H9 (cell line): Measurements from ENCODE around the gene PERM1. TPM values are rescaled to one million over a fixed set of nuclear protein-coding genes. Genes with fewer than 3 reads are reported as not detected.

Source experiments
- DNase-seq: peaks from one replicate; pipeline ENCODE4 v3.0.0-alpha.2; 2017
- H2AFZ ChIP-seq: one replicate; pipeline ENCODE4 v1.6.1; 2013; ENCODE audit warnings: mild to moderate bottlenecking, low read length, control low read depth, moderate library complexity
- H2AK5ac ChIP-seq: 2 replicates; pipeline ENCODE4 v1.6.1; 2013; ENCODE audit warnings: low read length, control low read depth, mixed read lengths; ENCODE audit not compliant: insufficient read length
- H2BK120ac ChIP-seq: one replicate; pipeline ENCODE4 v1.6.1; 2013; ENCODE audit warnings: low read depth, mild to moderate bottlenecking, low read length, control low read depth, inconsistent platforms; ENCODE audit not compliant: poor library complexity, severe bottlenecking
- H2BK12ac ChIP-seq: 2 replicates; pipeline ENCODE4 v1.6.1; 2013; ENCODE audit warnings: low read length, control low read depth, mixed read lengths, low read depth; ENCODE audit not compliant: insufficient read length
- H2BK15ac ChIP-seq: 2 replicates; pipeline ENCODE4 v1.6.1; 2013; ENCODE audit warnings: low read depth, low read length, control low read depth
- H2BK20ac ChIP-seq: one replicate; pipeline ENCODE4 v1.6.1; 2013; ENCODE audit warnings: low read depth, mild to moderate bottlenecking, low read length, control low read depth, inconsistent platforms; ENCODE audit not compliant: poor library complexity, severe bottlenecking
- H2BK5ac ChIP-seq: 2 replicates; pipeline ENCODE4 v1.6.1; 2013; ENCODE audit warnings: low read length, control low read depth, mixed read lengths; ENCODE audit not compliant: insufficient read length
- H3K14ac ChIP-seq: 2 replicates; pipeline ENCODE4 v1.6.1; 2013; ENCODE audit warnings: low read length, control low read depth; ENCODE audit not compliant: insufficient read depth
- H3K18ac ChIP-seq: 2 replicates; pipeline ENCODE4 v1.6.1; 2013; ENCODE audit warnings: low read depth, mild to moderate bottlenecking, mixed read lengths, low read length, control low read depth; ENCODE audit not compliant: insufficient read length
- H3K23ac ChIP-seq: 2 replicates; pipeline ENCODE4 v1.6.1; 2013; ENCODE audit warnings: low read length, control low read depth, mixed read lengths, low read depth; ENCODE audit not compliant: insufficient read length
- H3K23me2 ChIP-seq: 2 replicates; pipeline ENCODE4 v1.6.1; 2013; ENCODE audit warnings: low read depth, mild to moderate bottlenecking, mixed read lengths, low read length, control low read depth; ENCODE audit not compliant: insufficient read length, poor library complexity, severe bottlenecking
- H3K27ac ChIP-seq: 2 replicates; pipeline ENCODE4 v1.5.1; 2013; ENCODE audit warnings: low read length, control low read depth, mixed read lengths, low read depth; ENCODE audit not compliant: insufficient read length
- H3K27me3 ChIP-seq: 2 replicates; pipeline ENCODE4 v1.6.1; 2013; ENCODE audit warnings: low read length, control low read depth, inconsistent platforms; ENCODE audit not compliant: insufficient read depth
- H3K4ac ChIP-seq: 2 replicates; pipeline ENCODE4 v1.6.1; 2013; ENCODE audit warnings: low read depth, mild to moderate bottlenecking, control low read depth, inconsistent platforms, low read length, moderate library complexity
- H3K4me1 ChIP-seq: 2 replicates; pipeline ENCODE4 v1.6.1; 2013; ENCODE audit warnings: low read length, control low read depth, inconsistent platforms; ENCODE audit not compliant: insufficient read depth
- H3K4me2 ChIP-seq: 2 replicates; pipeline ENCODE4 v1.6.1; 2013; ENCODE audit warnings: low read length, control low read depth, mixed read lengths; ENCODE audit not compliant: insufficient read length, insufficient read depth
- H3K56ac ChIP-seq: 2 replicates; pipeline ENCODE4 v1.6.1; 2013; ENCODE audit warnings: low read depth, mild to moderate bottlenecking, mixed read lengths, low read length, control low read depth; ENCODE audit not compliant: insufficient read length
- H3K79me1 ChIP-seq: 2 replicates; pipeline ENCODE4 v1.6.1; 2013; ENCODE audit warnings: low read depth, mild to moderate bottlenecking, moderate library complexity, low read length, control low read depth, inconsistent platforms; ENCODE audit not compliant: insufficient read depth, poor library complexity, severe bottlenecking
- H3K79me2 ChIP-seq: 2 replicates; pipeline ENCODE4 v1.6.1; 2013; ENCODE audit warnings: low read length, control low read depth, inconsistent platforms; ENCODE audit not compliant: insufficient read depth
- H3K9ac ChIP-seq: 2 replicates; pipeline ENCODE4 v1.6.1; 2013; ENCODE audit warnings: low read length, control low read depth, mixed read lengths; ENCODE audit not compliant: insufficient read length; ENCODE audit errors: extremely low read depth
- H3K9me3 ChIP-seq: one replicate; pipeline ENCODE4 v1.6.1; 2013; ENCODE audit warnings: low read depth, low read length, inconsistent platforms; ENCODE audit not compliant: control insufficient read depth
- H3T11ph ChIP-seq: one replicate; pipeline ENCODE4 v1.6.1; 2013; ENCODE audit warnings: mild to moderate bottlenecking, low read length, control low read depth, inconsistent platforms
- H4K20me1 ChIP-seq: one replicate; pipeline ENCODE4 v1.6.1; 2013; ENCODE audit not compliant: control insufficient read depth, insufficient read length, insufficient read depth
- H4K5ac ChIP-seq: 2 replicates; pipeline ENCODE4 v1.6.1; 2013; ENCODE audit warnings: low read depth, mild to moderate bottlenecking, mixed read lengths, low read length, control low read depth; ENCODE audit not compliant: insufficient read length
- H4K8ac ChIP-seq: replicated peaks from 2 replicates; pipeline ENCODE4 v1.6.1; 2013; ENCODE audit warnings: low read length, control low read depth, mixed read lengths, low read depth; ENCODE audit not compliant: insufficient read length
- H4K91ac ChIP-seq: 2 replicates; pipeline ENCODE4 v1.6.1; 2013; ENCODE audit warnings: low read depth, mild to moderate bottlenecking, moderate library complexity, mixed read lengths, low read length, control low read depth; ENCODE audit not compliant: insufficient read length
- H3K27ac Mint-ChIP-seq, 3 experiments: 2 replicates in 2 of 3; 3 replicates in 1 of 3; pipeline ENCODE4 v1.8.0; 2020 to 2021; ENCODE audit warnings: mixed read lengths in 3 of 3, mild to moderate bottlenecking in 1 of 3, moderate library complexity in 1 of 3
- H3K27me3 Mint-ChIP-seq: 2 replicates; pipeline ENCODE4 v1.8.0; 2021; ENCODE audit warnings: low read depth, mild to moderate bottlenecking, moderate library complexity, mixed read lengths
- H3K36me3 Mint-ChIP-seq, 3 experiments: 2 replicates in 2 of 3; 3 replicates in 1 of 3; pipeline ENCODE4 v1.8.0; 2020 to 2021; ENCODE audit warnings: low read depth in 3 of 3, mixed read lengths in 3 of 3; ENCODE audit not compliant: insufficient read depth in 1 of 3
- H3K4me1 Mint-ChIP-seq, 2 experiments: 2 replicates each; pipeline ENCODE4 v1.8.0; 2020; ENCODE audit warnings: mixed read lengths in 2 of 2
- H3K4me3 Mint-ChIP-seq, 2 experiments: 2 replicates in 1 of 2; 3 replicates in 1 of 2; pipeline ENCODE4 v1.8.0; 2020 to 2021; ENCODE audit warnings: mild to moderate bottlenecking in 2 of 2, mixed read lengths in 2 of 2, moderate library complexity in 1 of 2
- H3K9me3 Mint-ChIP-seq, 2 experiments: 2 replicates in 1 of 2; 3 replicates in 1 of 2; pipeline ENCODE4 v1.8.0; 2020; ENCODE audit warnings: mild to moderate bottlenecking in 2 of 2, mixed read lengths in 2 of 2, moderate library complexity in 1 of 2
- WGBS: extraction: QIAGEN DNeasy Blood & Tissue Kit; methylation state at CpG from one replicate; pipeline ENCODE4 v1.1.7; 2013; ENCODE audit warnings: missing lambda C conversion rate, low lambda C conversion rate, mixed read lengths; ENCODE audit not compliant: insufficient read length; ENCODE audit errors: extremely low coverage; 5-methylcytosine and 5-hydroxymethylcytosine counted together
- total RNA-seq: library from RNA; stranded (reverse); gene quantifications from 2 replicates; pipeline ENCODE4 v1.2.1, GENCODE V29; 2021
- TF ChIP-seq, protein P1 (sequence below): fragments of 200-600 bp; sonication (generic); conservative IDR thresholded peaks from 3 replicates; pipeline ENCODE4 v1.8.0; 2021; ENCODE audit warnings: antibody characterized with exemption, mild to moderate bottlenecking

Gene PERM1
- total RNA-seq, 1 experiment from 2014 or later: not detected

DNA sequence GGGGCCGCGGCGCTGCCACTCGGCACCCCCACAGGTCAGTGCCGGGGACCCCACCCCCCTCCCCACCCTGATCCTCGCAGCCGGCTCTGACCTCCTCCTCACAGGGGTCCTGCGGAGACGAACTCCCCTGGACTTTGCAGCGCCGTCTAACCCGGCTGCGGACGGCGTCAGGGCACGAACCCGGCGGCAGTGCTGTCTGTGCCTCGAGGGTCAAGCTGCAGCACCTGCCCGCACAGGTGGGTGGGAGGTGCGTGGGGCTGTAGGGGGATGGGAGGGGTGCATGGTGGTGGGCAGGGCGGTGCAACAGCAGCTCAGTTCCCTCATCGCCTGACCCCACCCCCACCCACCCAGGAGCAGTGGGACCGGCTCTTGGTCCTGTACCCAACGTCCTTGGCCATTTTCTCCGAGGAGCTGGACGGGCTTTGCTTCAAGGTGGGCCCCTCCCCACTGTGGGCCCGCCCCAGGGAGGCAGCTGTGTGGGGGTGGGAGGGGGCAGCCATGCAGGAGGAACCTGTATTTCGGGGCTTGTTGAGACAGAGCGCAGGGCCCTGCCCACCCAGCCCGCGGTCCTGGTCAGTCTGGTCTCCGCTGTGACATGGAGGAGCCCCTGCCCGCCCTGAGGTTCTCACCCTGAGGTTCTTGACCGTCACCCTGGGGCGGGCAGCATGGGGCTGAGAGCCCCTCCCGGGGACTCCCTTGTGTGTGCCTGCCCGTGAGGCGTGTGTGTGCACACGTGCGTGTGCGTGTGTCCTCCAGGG is 10.7 kb downstream of the PERM1 start:
- Histone ChIP-seq H3K56ac (no peak overlapping the region), H4K91ac (no peak overlapping the region), H3K4me1 (no peaks in the 10 kb centered on the region), H4K20me1 (no peaks in the 10 kb centered on the region), H3K4ac (no peak overlapping the region), H3K79me2 (no peaks in the 10 kb centered on the region), H3K14ac (no peak overlapping the region), H3K27me3 (peaks cover 11% of the 10 kb centered on the region; the same call in 1 of the 2 replicates), H3K23me2 (peaks cover 9% of the 10 kb centered on the region), H2BK20ac (no peak overlapping the region), H3K27ac (no peak overlapping the region), H2BK120ac (no peak overlapping the region), H2AK5ac (no peak overlapping the region), H3K9ac (no peak overlapping the region), H4K8ac (no peak overlapping the region), H3K4me2 (no peak overlapping the region), H2BK12ac (no peak overlapping the region), H3K9me3 (no peaks in the 10 kb centered on the region), H3K79me1 (no peaks in the 10 kb centered on the region), H3K23ac (no peak overlapping the region), H2AFZ (no peak overlapping the region), H3K18ac (no peak overlapping the region), H2BK15ac (no peak overlapping the region), H4K5ac (no peak overlapping the region), H3T11ph (no peak overlapping the region), H2BK5ac (no peak overlapping the region)
- Mint-ChIP-seq H3K27ac (no peak overlapping the region), H3K9me3 (peaks cover 3 to 4% of the 10 kb centered on the region in 2 experiments; a peak in 3 of 5 replicates), H3K27me3 (peaks cover 67% of the 10 kb centered on the region), H3K4me3 (no peak overlapping the region), H3K4me1 (peaks cover 5 to 7% of the 10 kb centered on the region in 2 experiments; a peak in 3 of 4 replicates), H3K36me3 (no peaks in the 10 kb centered on the region)
- TF ChIP-seq, protein P1, sequence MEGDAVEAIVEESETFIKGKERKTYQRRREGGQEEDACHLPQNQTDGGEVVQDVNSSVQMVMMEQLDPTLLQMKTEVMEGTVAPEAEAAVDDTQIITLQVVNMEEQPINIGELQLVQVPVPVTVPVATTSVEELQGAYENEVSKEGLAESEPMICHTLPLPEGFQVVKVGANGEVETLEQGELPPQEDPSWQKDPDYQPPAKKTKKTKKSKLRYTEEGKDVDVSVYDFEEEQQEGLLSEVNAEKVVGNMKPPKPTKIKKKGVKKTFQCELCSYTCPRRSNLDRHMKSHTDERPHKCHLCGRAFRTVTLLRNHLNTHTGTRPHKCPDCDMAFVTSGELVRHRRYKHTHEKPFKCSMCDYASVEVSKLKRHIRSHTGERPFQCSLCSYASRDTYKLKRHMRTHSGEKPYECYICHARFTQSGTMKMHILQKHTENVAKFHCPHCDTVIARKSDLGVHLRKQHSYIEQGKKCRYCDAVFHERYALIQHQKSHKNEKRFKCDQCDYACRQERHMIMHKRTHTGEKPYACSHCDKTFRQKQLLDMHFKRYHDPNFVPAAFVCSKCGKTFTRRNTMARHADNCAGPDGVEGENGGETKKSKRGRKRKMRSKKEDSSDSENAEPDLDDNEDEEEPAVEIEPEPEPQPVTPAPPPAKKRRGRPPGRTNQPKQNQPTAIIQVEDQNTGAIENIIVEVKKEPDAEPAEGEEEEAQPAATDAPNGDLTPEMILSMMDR: no peak
- no CpG with 5 or more reads among the region's 42 CpGs for WGBS
- no peak for DNase-seq
